Calu3 (cell line): ENCODE measurements around the gene PSMG3. TPM values are rescaled to one million over a fixed set of nuclear protein-coding genes. Genes with fewer than 3 reads are reported as not detected.

Experiments used
- BruUV-seq: library from RNA; stranded (reverse); fragments of 400-500 nt; replicated peaks from 2 replicates; lab custom pipeline; 2021; lab: Mats Ljungman, UMichigan
- CTCF ChIA-PET: fragments of 300-600 bp; sonication (Branson Sonifier 250); formaldehyde crosslinking; loops from one replicate; lab custom pipeline; 2022; ENCODE audit warnings: antibody characterized with exemption; lab: Charles Lee
- DNase-seq: peaks from one replicate; pipeline ENCODE4 v3.0.0; 2022
- H3K27ac Mint-ChIP-seq: one replicate; pipeline ENCODE4 v1.8.0; 2022; ENCODE audit warnings: mixed read lengths; ENCODE audit not compliant: unreplicated experiment
- H3K27me3 Mint-ChIP-seq: one replicate; pipeline ENCODE4 v1.8.0; 2022; ENCODE audit warnings: mixed read lengths; ENCODE audit not compliant: unreplicated experiment
- H3K36me3 Mint-ChIP-seq: one replicate; pipeline ENCODE4 v1.8.0; 2022; ENCODE audit warnings: mild to moderate bottlenecking, moderate library complexity, mixed read lengths; ENCODE audit not compliant: insufficient read depth, unreplicated experiment
- H3K4me1 Mint-ChIP-seq: one replicate; pipeline ENCODE4 v1.8.0; 2022; ENCODE audit warnings: mild to moderate bottlenecking, low read depth, mixed read lengths; ENCODE audit not compliant: unreplicated experiment
- H3K4me3 Mint-ChIP-seq: one replicate; pipeline ENCODE4 v1.8.0; 2022; ENCODE audit warnings: mild to moderate bottlenecking, low read depth, moderate library complexity, mixed read lengths; ENCODE audit not compliant: unreplicated experiment
- H3K9me3 Mint-ChIP-seq: one replicate; pipeline ENCODE4 v1.8.0; 2022; ENCODE audit warnings: low read depth, mixed read lengths; ENCODE audit not compliant: unreplicated experiment
- CTCF ChIP-seq: fragments of 200-600 bp; IDR thresholded peaks from one replicate; pipeline ENCODE4 v1.8.0; 2022; ENCODE audit warnings: antibody characterized with exemption; ENCODE audit not compliant: unreplicated experiment
- intact Hi-C: fragments of 100-400 bp; cut with micrococcal nuclease; formaldehyde crosslinking; loops from one replicate; pipeline ENCODE4 v1.10.0; 2022; ENCODE audit not compliant: unreplicated experiment
- total RNA-seq: library from RNA; stranded (reverse); gene quantifications from 2 replicates; pipeline ENCODE4 v1.2.3, GENCODE V29; 2022

PSMG3 gene
- total RNA-seq, 1 experiment from 2014 or later = 64.0 TPM

GRCh38 chr7:1548438-1548831 is 21.4 kb downstream of the PSMG3 start:
- intact Hi-C loops = no loop called here
- peaks cover 22% of the 10 kb centered on the region for H3K4me1 Mint-ChIP-seq
- H3K27me3 Mint-ChIP-seq = no peaks in the 10 kb centered on the region
- H3K27ac Mint-ChIP-seq = peak overlapping the region; percentile 45
- no peak for DNase-seq
- CTCF ChIA-PET = no interaction called here
- no TSS peak for BruUV-seq
- H3K36me3 Mint-ChIP-seq = peaks cover 90% of the 10 kb centered on the region
- H3K4me3 Mint-ChIP-seq = peak overlapping the region; percentile 3
- TF ChIP-seq CTCF = peak; percentile 37
- no peaks in the 10 kb centered on the region for H3K9me3 Mint-ChIP-seq

DNA sequence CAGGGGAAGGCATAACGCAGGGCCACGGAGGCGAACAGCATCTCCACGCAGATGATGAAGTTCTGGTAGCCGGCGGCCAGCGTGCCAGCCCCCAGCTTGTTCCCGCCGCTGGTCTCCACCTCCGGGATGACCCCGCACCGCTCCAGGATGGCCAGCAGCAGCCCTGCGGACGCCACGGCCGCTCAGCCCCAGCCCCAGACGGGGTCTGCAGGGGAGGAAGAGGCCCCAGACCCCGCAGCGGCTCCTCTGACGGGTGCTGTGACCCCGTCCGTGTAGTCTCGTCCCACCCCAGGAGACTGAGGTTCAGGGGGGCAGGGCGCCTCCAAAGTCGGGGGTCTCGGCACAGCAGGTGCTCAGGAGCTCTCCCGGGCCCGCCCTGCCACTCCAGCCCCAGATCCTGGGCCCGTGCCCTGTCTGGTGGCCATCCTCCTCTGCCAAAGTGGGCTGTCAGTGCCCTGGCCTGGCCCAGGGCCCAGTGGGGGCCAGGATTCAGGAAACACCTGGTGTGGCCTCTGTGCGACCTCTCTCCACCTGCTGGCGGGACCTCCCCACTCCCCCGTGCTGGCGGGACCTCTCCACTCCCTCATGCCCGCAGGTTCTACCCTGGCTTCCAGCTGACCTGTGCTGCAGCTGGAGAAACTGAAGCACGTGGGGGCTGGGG is 21.9 kb downstream of the PSMG3 start:
- Mint-ChIP-seq H3K4me3 (peak overlapping the region; percentile 3), H3K4me1 (peaks cover 23% of the 10 kb centered on the region), H3K27ac (peak overlapping the region; percentile 45), H3K9me3 (no peaks in the 10 kb centered on the region), H3K27me3 (no peaks in the 10 kb centered on the region), H3K36me3 (peaks cover 92% of the 10 kb centered on the region)
- no TSS peak for BruUV-seq
- no peak for DNase-seq
- no peak for TF ChIP-seq CTCF
- intact Hi-C loops = no loop called here
- CTCF ChIA-PET = no interaction called here

- peaks cover 31% of the 10 kb centered on the region for H3K4me1 Mint-ChIP-seq
- H3K36me3 Mint-ChIP-seq = peaks cover 92% of the 10 kb centered on the region
- peak overlapping the region; percentile 57 for H3K27ac Mint-ChIP-seq
- CTCF ChIA-PET = no interaction called here
- H3K9me3 Mint-ChIP-seq = no peaks in the 10 kb centered on the region
- intact Hi-C loops = no loop called here
- H3K27me3 Mint-ChIP-seq = no peaks in the 10 kb centered on the region
- TF ChIP-seq CTCF = no peak
- DNase-seq = no peak
- H3K4me3 Mint-ChIP-seq = peak overlapping the region; percentile 20
- BruUV-seq = no TSS peak
These were observed 22.7 kb downstream of the PSMG3 start for GRCh38 chr7:1546909-1547776.

DNA sequence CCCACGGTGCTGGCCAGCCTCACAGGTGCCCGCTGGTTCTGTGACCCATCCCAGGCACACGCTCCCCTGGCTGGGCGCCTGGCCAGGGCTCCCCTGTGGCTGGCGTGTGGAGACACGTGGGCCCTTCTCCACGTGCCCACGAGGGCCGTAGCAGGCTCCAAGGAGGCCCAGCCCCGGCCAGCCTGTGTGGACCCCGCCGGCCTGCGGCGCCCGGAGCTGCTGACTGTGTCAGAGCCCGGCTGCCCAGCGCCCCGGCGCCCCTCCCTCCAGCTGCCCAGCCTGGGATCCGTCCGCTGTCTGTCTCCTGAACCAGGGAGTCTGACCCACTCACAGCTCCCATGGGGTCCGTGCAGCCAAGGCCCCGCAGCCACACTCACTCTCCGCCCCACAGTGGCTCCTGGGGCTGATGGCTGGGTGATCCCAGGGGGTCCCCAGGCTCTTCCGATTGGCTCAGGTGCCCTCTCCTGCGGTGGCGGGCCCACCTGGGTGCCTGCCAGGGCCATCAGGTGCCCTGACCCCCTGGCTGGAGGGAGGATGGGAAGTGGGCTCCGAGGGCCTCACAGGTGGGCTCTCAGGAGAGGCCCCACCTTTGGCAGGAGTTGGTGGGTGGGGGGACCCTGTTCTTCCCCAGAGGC is 23.4 kb downstream of the PSMG3 start:
- Mint-ChIP-seq H3K4me1 (peaks cover 34% of the 10 kb centered on the region), H3K27me3 (no peaks in the 10 kb centered on the region), H3K9me3 (no peaks in the 10 kb centered on the region), H3K27ac (peak overlapping the region; percentile 57), H3K36me3 (peaks cover 97% of the 10 kb centered on the region), H3K4me3 (peak overlapping the region; percentile 20)
- TF ChIP-seq CTCF = no peak
- intact Hi-C loops = no loop called here
- DNase-seq = no peak
- BruUV-seq = no TSS peak
- CTCF ChIA-PET = no interaction called here
